BJ (cell line): ENCODE data around the gene GPR18. TPM values are rescaled to one million over a fixed set of nuclear protein-coding genes. Genes with fewer than 3 reads are reported as not detected.

Experiments used
- CTCF ChIA-PET: fragments of 350-600 bp; formaldehyde crosslinking; extraction: SDS; loops from one replicate; lab custom pipeline; 2021; ENCODE audit warnings: antibody characterized with exemption, inconsistent platforms; lab: Yijun Ruan, JAX
- POLR2A ChIA-PET: fragments of 300-600 bp; sonication (Branson Sonifier 250); formaldehyde crosslinking; extraction: SDS; loops from one replicate; lab custom pipeline; 2021; ENCODE audit warnings: antibody characterized with exemption; lab: Charles Lee
- DNase-seq: peaks from one replicate; pipeline ENCODE4 v3.0.0-alpha.2; 2011; ENCODE audit warnings: low read depth
- H3K27me3 ChIP-seq: 2 replicates; pipeline ENCODE4 v1.6.0; 2011; ENCODE audit warnings: low read length; ENCODE audit not compliant: control insufficient read depth, insufficient read depth
- H3K36me3 ChIP-seq: 2 replicates; pipeline ENCODE4 v1.5.1; 2011; ENCODE audit warnings: low read length; ENCODE audit not compliant: control insufficient read depth, insufficient read depth
- H3K4me3 ChIP-seq: 2 replicates; pipeline ENCODE4 v1.5.1; 2011; ENCODE audit warnings: low read depth, mild to moderate bottlenecking, control low read depth, low read length
- polyA plus RNA-seq: library from polyadenylated mRNA; depleted of rRNA; stranded (reverse); fragments of >200 nt; gene quantifications from 2 replicates; pipeline ENCODE4 v1.2.3, GENCODE V29; 2011
- TF ChIP-seq, protein P1 (sequence below): IDR thresholded peaks from 2 replicates; pipeline ENCODE4 v1.5.1; 2011; ENCODE audit warnings: low read depth, mild to moderate bottlenecking, control low read depth, inconsistent platforms, low read length, moderate library complexity; ENCODE audit not compliant: insufficient read depth

Gene GPR18
- polyA plus RNA-seq, 1 experiment, result not detected

DNA sequence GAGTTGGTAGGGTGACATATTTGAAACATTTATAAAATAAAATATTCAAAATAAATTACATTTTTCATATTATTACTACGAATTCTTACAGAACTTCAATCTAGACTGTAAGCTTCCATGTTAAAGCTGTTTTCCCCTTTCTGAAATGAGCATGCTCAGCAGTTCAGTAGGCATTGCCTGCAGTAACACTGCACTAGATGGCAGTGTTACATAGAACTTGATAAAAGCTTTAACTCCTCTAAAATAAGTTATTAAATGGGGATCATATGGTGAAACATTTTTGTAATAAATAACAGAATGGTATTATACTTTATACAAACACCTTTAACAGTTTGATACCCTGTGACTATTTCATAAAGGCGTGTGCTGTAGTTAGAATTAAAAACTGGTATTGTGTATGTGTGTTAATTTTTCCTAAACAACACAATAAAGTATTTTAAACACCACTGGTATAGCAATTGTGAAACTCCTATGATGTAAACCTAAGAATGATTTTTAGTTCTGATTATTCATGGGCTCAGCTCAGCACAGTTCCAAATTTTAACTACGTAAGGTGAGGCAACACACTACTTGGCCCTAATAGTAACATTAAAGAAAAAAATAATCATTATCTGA lies 11.6 kb upstream of the GPR18 start:
- Histone ChIP-seq H3K36me3 (0 out of 2 replicates have a peak, but pooled peaks cover 2% of the 10 kb centered on the region), H3K4me3 (no peak overlapping the region), H3K27me3 (no peaks in the 10 kb centered on the region)
- DNase-seq, result no peak
- POLR2A ChIA-PET, result no interaction called here
- TF ChIP-seq, protein P1, sequence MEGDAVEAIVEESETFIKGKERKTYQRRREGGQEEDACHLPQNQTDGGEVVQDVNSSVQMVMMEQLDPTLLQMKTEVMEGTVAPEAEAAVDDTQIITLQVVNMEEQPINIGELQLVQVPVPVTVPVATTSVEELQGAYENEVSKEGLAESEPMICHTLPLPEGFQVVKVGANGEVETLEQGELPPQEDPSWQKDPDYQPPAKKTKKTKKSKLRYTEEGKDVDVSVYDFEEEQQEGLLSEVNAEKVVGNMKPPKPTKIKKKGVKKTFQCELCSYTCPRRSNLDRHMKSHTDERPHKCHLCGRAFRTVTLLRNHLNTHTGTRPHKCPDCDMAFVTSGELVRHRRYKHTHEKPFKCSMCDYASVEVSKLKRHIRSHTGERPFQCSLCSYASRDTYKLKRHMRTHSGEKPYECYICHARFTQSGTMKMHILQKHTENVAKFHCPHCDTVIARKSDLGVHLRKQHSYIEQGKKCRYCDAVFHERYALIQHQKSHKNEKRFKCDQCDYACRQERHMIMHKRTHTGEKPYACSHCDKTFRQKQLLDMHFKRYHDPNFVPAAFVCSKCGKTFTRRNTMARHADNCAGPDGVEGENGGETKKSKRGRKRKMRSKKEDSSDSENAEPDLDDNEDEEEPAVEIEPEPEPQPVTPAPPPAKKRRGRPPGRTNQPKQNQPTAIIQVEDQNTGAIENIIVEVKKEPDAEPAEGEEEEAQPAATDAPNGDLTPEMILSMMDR, result peak; percentile 74
- CTCF ChIA-PET, result interaction anchor here (0.6 to 12.0 kb wide), 33 partner anchors 8 to 233 kb away, joined by 3 to 283 read pairs (median 4); partner anchors contain the start of gene UBAC2

DNA sequence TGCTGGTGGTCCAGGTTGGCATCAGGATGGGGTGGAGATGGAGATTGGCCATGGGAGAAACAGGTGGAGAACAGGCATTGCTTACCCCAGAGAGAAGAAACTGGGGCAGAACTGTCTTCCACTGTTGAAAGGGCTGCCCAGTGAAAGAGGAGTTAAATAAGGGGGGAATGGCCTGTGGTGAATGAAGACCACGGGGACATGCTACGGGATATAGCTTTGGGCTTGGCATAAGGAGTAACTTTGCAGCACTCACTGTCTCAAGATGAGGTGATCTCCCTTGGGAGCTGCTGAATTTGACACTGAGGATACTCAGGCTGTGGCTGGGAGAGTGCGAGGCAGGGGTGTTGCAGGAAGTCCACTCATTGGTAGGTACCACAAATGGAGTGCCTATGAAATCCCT lies 10.6 kb upstream of the GPR18 start:
- Histone ChIP-seq H3K4me3 (no peak overlapping the region), H3K27me3 (no peaks in the 10 kb centered on the region), H3K36me3 (0 out of 2 replicates have a peak, but pooled peaks cover 2% of the 10 kb centered on the region)
- TF ChIP-seq, protein P1, result no peak
- ChIA-PET POLR2A (no interaction called here), CTCF (interaction anchor here (0.7 to 12.0 kb wide), 17 partner anchors 9 to 174 kb away, joined by 3 to 283 read pairs (median 4); partner anchors contain the start of gene UBAC2)
- no peak for DNase-seq

DNA sequence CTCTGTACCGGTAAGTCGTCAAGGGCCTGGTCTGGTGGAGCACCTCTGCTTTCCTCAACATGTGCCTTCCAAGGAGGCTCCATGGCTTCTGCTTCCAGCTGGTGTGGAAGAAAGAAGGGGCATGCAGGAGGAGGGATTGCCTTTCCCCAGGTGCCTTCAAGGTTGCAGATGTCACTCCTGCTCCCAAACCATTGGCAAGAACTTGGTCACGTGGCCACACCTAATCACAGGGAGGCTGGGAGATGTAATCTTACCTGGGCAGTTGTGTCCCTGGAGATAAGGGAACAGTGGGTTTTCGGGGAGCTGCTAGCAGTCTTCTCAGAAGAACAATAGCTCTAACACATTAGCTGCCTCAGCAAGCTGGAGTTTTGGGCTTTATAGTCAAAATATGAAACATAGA lies 9.7 kb upstream of the GPR18 start:
- Histone ChIP-seq H3K4me3 (no peak overlapping the region), H3K27me3 (no peaks in the 10 kb centered on the region), H3K36me3 (0 out of 2 replicates have a peak, but pooled peaks cover 2% of the 10 kb centered on the region)
- CTCF ChIA-PET, result interaction anchor here (1.1 to 12.0 kb wide), 6 partner anchors 13 to 169 kb away, joined by 3 to 283 read pairs (median 40); partner anchors contain the start of gene UBAC2
- no peak for DNase-seq
- POLR2A ChIA-PET, result no interaction called here
- TF ChIP-seq, protein P1, result no peak

DNA sequence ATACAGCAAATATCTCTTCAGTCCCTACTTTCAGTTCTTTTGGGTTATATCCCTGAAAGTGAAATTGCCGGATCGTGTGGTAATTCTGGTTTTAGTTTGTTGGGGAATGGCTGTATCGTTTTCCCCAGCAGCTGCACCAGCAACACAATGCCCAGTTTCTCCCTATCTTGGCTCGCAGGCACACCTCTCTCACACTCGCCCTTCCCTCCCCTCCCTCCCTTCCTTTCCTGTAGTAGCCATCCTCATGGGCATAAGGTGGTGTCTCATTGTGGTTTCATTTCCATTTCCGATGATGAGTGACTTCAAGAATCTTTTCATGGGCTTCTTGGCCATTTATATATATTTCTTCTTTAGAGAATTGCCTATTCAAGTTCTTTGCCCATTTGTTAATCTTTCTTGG lies 8.6 kb upstream of the GPR18 start:
- H3K36me3 ChIP-seq, result no peaks in the 10 kb centered on the region
- TF ChIP-seq, protein P1, result no peak
- POLR2A ChIA-PET, result no interaction called here
- H3K4me3 ChIP-seq, result no peak overlapping the region
- CTCF ChIA-PET, result interaction anchor here (0.5 to 12.0 kb wide), 12 partner anchors 10 to 1338 kb away, joined by 3 to 283 read pairs (median 5); partner anchors contain the start of genes GPR183 and UBAC2
- no peak for DNase-seq
- H3K27me3 ChIP-seq, result no peaks in the 10 kb centered on the region

DNA sequence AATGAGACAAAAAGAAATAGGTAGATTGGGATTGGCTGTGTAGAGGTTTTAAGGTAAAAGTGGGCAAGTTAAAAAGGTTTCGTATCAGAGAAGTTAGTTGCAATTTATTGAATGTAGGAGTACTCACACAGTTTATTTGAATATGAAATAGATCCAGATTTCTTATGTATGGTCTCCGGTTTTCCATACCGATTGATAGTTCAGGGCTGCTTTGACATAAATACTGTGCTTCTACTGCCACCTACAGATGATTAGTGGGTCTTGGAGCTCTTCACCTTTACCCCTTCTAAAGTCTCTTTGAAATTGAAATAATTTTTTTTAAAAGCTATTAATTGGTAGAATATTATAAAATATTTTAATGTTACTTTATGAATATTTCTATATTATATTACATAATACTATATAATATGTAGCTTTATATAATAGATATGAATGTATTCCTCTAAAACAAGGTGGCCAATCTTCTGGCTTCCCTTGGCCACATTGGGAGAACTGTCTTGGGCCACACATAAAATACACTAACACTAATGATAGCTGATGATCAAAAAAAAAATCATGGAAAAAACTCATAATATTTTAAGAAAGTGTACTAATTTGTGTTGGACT lies 7.7 kb upstream of the GPR18 start:
- CTCF ChIA-PET, result interaction anchor here (0.6 to 12.0 kb wide), 20 partner anchors 9 to 201 kb away, joined by 3 to 283 read pairs (median 4); partner anchors contain the start of genes GPR183 and UBAC2
- POLR2A ChIA-PET, result interaction anchor here (0.5 kb wide), 1 partner anchor 10 kb away, joined by 10 read pairs; no protein-coding TSS in a partner anchor
- TF ChIP-seq, protein P1, result peak; percentile 58
- H3K27me3 ChIP-seq, result no peaks in the 10 kb centered on the region
- no peak for DNase-seq
- H3K36me3 ChIP-seq, result no peaks in the 10 kb centered on the region
- H3K4me3 ChIP-seq, result no peak overlapping the region
